GM08714 (cell line): ENCODE data around the gene NFX1.
"Not testable (repeated sequence)": the region's sequence is repeated elsewhere in the genome, so short reads cannot be mapped to it uniquely, and the experiment has no call there.

ENCODE experiments used
- H3K4me3 ChIP-seq: fragments of 200-500 bp; sonication (Bioruptor generic); 2 replicates; pipeline ENCODE4 v1.5.1; 2014; ENCODE audit warnings: mild to moderate bottlenecking, low read length, inconsistent platforms
- ZNF274 ChIP-seq: IDR thresholded peaks from 2 replicates; pipeline ENCODE4 v1.6.1; 2012; ENCODE audit warnings: mild to moderate bottlenecking, low read depth, low read length

Gene NFX1

DNA sequence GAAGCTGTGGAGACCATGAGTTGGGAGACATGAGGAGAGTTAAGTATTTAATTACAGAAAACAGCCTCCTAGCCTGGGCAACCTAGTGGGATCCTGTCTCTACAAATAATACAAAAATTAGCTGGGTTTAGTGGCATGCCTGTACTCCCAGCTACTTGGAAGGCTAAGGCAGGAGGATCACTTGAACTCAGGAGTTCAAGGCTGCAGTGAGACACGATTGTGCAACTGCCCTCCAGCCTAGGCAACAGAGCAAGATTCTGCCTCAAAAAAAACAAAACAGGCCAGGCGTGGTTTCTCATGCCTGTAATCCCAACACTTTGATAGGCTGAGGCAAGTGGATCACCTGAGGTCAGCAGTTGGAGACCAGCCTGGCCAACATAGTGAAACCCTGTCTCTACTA lies 59.4 kb downstream of the NFX1 start:
- no peak for TF ChIP-seq ZNF274
- no peak overlapping the region for H3K4me3 ChIP-seq

DNA sequence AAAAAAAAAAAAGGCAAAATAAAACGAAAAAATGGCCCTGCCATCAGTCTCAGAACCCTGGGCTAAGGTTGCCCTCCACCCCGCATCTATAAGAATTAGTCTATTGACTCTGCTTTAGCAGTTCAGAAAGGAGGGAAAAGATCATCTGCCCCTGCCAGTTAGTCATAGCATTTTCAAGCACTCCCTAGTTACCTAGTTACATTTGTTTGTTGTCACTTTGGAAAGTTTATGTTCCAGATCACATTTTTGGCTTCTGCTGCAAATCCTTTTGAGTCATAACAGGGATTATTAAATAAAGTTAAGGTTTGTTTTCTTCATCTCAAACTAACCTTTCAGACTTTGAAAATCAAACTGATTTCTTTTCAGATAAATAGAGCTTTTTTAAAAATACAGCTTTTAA lies 60.0 kb downstream of the NFX1 start:
- H3K4me3 ChIP-seq = no peak overlapping the region
- no peak for TF ChIP-seq ZNF274

DNA sequence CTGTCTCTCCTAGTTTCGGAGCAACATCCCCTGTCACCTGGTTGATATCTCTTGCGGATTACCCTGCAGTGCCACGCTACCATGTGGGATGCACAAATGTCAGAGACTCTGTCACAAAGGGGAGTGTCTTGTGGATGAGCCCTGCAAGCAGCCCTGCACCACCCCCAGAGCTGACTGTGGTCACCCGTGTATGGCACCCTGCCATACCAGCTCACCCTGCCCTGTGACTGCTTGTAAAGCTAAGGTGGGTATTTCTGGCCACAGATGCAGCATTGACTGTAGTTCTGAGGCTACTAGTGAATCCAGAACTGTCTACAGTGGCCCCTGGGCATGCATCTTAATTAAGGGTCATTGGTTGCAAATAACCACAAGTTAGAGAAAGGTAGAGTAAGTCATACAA lies 61.2 kb downstream of the NFX1 start:
- TF ChIP-seq ZNF274 = no peak
- no peak overlapping the region for H3K4me3 ChIP-seq

DNA sequence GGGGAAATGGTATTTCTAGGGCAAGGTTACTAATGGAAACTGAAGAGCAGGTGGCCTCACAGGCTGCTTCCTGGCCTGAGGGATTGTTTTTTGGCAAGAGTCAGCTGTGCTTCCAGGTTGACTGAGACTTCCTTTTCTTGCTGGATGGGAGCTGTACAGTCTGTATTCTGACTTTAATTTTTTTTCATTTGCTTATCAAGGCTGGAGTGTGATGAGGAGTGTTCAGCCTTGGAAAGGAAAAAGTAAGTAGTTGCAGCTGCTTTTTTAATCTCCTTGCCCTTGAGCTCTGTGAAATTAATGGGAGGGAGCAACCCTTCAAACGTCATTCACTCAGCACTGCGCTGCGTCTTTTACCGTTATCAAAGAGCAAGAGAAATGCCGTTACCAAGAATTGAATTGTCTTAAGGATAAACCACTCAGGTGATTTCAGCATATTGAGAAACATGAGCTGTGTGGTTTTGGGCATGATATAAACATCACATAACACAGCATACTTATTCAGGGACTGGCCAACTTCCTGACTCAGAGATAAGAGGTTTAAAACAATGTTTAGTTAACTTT lies 64.4 kb downstream of the NFX1 start:
- no peak for TF ChIP-seq ZNF274

DNA sequence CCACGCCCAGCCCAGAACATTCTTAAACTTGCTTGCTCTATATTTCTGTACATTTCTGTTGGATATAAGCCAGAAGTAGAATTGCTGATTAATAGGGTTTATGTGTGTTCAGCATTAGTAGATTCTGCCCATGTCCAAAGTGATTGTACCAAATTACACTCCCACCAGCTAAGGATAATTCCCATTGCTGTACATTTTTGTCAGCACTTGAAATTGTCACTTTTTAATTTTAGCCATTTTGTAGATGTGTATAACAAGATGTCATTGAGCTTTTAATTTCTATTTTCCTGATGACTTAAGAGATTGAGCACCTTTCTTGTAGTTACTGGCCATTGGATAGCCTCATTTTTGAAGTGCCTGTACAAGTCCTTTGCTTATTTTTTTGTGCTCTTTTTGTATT lies 65.6 kb downstream of the NFX1 start:
- no peak overlapping the region for H3K4me3 ChIP-seq
- no peak for TF ChIP-seq ZNF274

More for the DNA sequence above, 64.4 kb downstream of the NFX1 start:
- H3K4me3 ChIP-seq = no peak overlapping the region

DNA sequence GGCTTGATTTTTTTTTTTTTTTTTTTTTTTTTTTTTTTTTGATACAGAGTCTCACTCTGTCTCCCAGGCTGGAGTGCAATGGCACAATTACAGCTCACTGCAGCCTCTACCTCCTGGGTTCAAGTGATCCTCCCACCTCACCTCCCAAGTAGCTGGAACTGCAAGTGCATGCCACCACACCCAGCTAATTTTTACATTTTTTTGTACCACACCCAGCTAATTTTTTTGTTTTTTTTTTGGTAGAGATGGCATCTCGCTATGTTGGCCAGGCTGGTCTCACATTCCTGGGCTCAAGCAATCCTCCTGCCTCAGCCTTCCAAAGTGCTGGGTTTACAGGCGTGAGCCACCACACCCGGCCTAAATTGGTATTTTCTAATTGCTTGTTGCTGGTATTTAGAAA lies 68.3 kb downstream of the NFX1 start:
- not testable (repeated sequence) for H3K4me3 ChIP-seq

DNA sequence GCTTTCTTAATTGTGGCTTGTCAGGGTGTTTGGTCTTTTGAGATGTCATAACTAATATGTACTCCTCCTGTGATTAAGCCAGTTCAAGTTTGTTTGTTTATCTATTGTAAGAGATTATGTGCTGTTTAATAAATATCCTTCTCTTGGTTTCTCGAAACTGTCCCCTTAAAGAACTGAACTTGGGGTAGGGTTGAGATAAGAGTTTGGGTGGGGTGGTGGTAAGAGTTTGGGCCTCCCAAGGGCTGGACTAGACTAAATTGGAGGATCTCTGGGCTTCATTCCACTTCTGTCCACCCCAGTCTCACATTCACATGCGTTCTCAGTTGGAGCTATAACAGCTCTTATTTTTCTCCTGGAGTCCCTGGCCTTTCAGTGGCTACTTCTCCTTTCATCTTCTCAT lies 73.8 kb downstream of the NFX1 start:
- TF ChIP-seq ZNF274 = no peak
- no peak overlapping the region for H3K4me3 ChIP-seq

DNA sequence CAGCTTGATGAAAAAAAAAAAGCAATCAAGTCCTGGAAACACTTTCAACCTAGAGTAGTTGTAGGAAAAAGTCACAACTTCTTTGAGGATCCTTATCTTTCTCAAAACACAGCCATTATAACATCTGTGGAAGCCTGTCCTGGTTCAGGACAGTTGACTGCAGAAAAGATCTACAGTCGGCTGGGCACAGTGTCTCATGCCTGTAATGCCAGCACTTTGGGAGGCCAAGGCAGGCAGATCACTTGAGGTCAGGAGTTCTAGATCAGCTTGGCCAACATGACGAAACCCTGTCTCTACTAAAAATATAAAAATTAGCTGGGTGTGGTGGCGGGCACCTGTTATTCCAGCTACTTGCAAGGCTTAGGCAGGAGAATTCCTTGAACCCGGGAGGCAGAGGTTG lies 74.5 kb downstream of the NFX1 start:
- H3K4me3 ChIP-seq = not testable (repeated sequence)

DNA sequence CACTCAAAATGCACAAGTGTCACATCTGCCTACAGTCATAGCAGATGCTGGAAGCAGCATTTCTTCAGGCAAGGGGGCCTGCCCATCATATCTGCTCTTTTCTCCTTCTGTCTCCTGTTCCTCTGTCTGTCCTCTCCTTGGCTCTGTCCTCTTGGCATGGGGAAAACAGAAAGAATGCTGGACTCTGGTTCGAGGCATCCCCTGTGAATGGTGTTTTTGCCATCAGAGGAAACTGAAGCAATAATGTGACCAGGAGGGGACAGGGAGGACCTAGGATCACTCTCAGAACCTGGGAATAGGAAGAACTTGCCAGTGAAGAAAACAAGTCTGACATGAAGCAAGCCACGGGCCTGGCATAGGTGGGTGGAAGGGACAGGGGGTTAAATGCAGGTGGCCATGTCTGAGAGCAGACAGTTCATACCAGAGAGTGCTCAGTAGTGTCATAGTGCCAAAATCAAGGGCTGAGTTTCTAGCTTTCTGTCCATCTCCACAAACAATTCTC lies 76.7 kb downstream of the NFX1 start:
- no peak for TF ChIP-seq ZNF274
- no peak overlapping the region for H3K4me3 ChIP-seq

DNA sequence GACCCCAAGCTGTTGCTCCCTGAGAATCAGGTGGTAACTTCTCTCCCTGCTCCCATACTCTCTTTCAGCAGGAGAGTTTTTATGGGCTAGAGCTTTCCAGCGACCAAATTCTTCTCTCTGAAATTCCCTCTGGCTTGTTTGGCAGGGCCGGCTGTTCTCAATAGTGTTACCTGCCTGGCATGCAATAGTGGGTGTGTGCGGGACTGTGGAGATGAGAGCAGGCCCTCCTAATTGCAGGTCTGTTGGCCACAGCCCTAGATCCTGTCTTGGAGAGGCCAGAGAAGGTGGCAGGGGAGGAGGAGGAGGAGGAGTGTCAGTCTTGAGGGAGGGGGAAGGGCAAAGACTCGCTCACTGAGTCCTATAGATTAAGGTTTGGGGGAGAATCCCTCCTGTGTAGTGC lies 82.6 kb downstream of the NFX1 start:
- TF ChIP-seq ZNF274 = no peak
- no peak overlapping the region for H3K4me3 ChIP-seq

DNA sequence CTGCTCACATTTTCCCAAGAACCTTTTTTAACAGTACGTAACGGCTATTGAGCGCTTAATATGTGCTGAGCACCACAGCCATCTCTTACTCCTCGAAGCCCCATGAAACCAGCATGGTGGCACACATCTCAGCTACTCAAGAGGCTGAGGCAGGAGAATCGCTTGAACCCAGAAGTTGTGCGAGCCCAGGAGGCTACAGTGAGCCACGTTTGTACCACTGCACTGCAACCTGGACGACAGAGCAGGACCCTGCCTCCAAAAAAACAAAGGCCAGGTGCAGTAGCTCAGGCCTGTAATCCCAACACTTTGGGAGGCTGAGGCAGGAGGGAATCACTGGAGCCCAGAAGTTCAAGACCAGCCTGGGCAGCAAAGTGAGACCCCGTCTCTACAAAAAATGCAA lies 83.9 kb downstream of the NFX1 start:
- TF ChIP-seq ZNF274 = no peak

DNA sequence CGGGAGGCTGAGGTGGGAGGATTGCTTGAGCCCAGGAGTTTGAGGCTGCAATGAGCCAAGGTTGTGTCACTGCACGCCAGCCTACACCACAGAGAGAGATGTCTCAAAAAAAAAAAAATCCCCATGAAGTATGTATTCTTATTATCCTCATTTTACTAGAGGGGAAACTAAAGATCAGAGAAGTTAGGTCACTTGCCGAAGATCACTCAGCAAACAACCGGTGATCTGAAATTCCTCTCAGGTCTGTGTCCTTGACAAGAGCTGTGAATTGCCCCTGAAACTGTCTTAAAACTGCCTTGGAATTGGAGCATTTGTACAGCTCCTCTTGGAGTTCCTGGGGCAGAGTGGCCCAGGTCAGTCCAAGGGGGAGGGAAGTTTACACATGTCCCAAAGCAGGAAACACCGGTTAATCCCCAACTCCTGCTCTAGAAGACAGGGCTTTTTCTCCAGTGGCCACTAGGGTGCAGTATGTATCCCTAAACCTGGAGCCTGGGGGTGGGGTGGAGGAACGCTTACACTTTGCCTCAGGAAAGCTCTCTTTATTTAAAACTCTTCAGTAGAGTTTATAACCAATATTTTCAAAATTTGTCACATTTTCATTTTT lies 84.4 kb downstream of the NFX1 start:
- H3K4me3 ChIP-seq = no peak overlapping the region
- TF ChIP-seq ZNF274 = no peak

More for the DNA sequence above, 83.9 kb downstream of the NFX1 start:
- H3K4me3 ChIP-seq = no peak overlapping the region

DNA sequence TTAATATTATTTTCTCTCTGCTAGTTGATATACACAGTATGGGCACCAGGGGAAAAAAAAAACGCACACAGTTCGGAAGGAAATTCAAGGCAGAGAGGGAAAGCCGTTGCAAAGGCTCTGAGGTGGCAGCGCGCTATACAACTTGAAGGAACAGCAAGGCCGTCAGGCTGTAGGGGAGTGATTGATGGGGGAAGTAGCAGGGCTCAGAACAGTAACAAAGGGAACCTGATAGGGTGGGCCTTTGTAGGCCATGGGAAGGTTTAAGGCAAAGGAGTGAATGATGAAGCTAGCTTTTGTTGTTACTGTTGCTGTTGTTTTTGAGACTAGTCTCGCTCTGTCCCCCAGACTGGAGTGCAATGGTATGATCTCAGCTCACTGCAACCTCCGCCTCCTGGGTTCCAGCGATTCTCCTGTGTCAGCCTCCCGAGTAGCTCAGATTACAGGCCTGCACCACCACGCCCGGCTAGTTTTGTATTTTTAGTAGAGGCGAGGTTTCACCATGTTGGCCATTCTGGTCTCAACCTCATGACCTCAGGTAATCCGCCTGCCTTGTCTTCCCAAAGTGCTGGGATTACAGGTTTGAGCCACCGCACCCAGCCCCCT lies 85.0 kb downstream of the NFX1 start:
- TF ChIP-seq ZNF274 = no peak
- no peak overlapping the region for H3K4me3 ChIP-seq

DNA sequence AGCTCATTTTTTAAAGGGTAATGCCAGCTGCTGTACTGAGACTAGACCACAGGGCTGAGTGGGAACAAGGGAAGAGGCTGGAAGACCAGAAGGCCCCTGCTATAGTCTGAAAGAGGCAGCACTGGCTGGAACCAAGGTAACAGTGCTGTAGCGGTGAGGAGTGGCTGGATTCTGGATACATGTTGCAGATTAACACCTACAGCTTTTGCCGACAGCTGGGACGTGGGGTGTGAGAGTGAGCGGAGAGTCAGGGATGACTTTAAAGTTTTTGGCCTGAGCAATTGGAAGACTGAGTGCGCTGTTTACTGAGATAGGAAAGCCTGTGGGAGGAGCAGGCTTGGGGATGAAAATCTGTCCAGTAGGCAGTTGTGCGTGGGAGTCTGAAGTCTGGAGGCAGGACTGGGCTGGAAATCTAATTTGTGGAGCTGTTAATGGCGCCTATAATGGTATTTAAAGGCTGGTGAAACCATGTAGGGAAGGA lies 85.6 kb downstream of the NFX1 start:
- H3K4me3 ChIP-seq = no peak overlapping the region
- TF ChIP-seq ZNF274 = no peak

DNA sequence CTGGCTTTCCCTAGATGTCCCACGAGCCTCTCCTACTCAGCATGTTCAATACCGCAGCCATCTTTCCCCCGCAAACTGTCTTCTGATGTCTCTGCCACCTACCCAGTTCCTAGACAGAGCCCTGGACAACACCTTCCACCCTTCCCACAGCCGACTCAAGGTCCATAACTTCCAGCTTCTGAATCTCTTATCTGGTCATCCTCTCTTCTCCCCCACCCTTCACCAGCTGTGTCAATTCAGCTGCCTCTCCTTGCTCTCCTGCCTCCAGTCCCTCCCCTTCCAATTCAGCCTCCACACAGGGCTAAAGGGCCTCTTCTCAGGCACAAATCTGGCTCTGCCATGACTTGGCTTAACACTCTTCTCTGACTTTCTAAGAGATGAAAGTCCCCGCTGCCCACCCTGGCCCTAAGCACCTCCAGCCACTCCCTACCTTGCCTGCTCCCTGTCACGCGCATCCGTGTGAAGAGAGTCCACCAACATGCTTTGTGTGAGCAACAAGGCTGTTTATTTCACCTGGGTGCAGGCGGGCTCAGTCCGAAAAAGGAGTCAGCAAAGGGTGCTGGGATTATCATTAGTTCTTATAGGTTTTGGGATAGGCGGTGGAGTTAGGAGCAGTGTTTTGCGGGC lies 86.9 kb downstream of the NFX1 start:
- no peak overlapping the region for H3K4me3 ChIP-seq
- TF ChIP-seq ZNF274 = no peak

DNA sequence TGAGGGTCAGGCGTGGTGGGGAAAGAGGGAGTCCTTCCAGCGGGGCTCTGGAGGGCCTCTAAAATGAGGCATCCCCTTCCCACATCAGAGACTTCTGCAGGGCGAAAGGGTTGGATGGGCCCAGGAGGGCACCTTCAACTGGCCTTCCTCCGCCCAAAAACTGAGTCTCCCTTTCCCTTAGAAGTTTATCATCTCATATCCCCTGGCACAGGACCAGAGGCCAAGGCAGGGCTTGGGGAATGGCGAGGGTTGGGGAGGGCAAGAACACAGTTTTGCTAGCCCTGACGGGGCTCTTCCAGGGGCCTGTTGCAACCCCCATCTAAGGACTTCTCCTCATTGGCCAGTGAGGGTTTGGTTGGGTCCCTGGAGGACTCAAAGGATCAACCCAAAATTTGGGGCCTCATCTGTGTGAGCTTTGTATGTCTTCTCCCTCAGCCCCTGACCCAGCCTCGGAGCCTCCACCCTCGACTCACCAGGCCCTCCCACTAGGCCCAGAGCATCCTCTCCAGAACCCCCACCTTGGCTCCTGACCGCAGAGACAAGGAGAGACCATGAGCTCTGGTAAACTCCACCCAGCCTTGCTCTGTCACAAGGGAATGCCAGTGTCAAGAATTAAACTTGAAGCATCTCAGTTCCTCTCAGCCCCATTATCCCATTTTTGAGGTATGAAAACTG lies 87.9 kb downstream of the NFX1 start:
- no peak overlapping the region for H3K4me3 ChIP-seq
- TF ChIP-seq ZNF274 = no peak
